ENCODE measurements around the gene PHLDB1.

GRCh38 chr11:118606157-118606843 is 1.1 kb upstream of the PHLDB1 start:
- TF ChIP-seq CTCF (IDR thresholded peaks at IDR 0.05) (no peak), ZFX (IDR thresholded peaks at IDR 0.05; ENCODE audit: borderline replicate concordance) (no peak)

All from 22Rv1 (cell line).